Large intestine (tissue), 3 donors: ENCODE data around the gene PLEKHA5. TPM values are rescaled to one million over a fixed set of nuclear protein-coding genes. Genes with fewer than 3 reads are reported as not detected.

Experiments
- DNase-seq, 2 donors: peaks; one replicate each; pipeline versions ENCODE4 v3.0.0 to v3.0.0-alpha.2; 2013
- H3K27ac ChIP-seq: one replicate; pipeline ENCODE4 v1.5.1; 2013; ENCODE audit warnings: low read length
- H3K27me3 ChIP-seq: 2 replicates; pipeline ENCODE4 v1.6.1; 2013; ENCODE audit warnings: low read length; ENCODE audit not compliant: control insufficient read depth, insufficient read depth
- H3K36me3 ChIP-seq: 2 replicates; pipeline ENCODE4 v1.6.1; 2013; ENCODE audit warnings: low read length; ENCODE audit not compliant: control insufficient read depth, insufficient read depth
- H3K4me1 ChIP-seq: one replicate; pipeline ENCODE4 v1.6.1; 2013; ENCODE audit warnings: low read length; ENCODE audit not compliant: control insufficient read depth, insufficient read depth
- H3K4me3 ChIP-seq: one replicate; pipeline ENCODE4 v1.5.1; 2013; ENCODE audit warnings: low read length
- H3K9me3 ChIP-seq: one replicate; pipeline ENCODE4 v1.6.1; 2013; ENCODE audit warnings: mild to moderate bottlenecking, low read depth, low read length, moderate library complexity; ENCODE audit not compliant: control insufficient read depth
- WGBS: methylation state at CpG from one replicate; pipeline ENCODE4 v1.1.5; 2013; ENCODE audit warnings: low lambda C conversion rate; ENCODE audit not compliant: insufficient coverage; 5-methylcytosine and 5-hydroxymethylcytosine counted together
- polyA plus RNA-seq: library from polyadenylated mRNA; unstranded; fragments of 120-200 nt; gene quantifications from one replicate; pipeline ENCODE4 v1.2.1, GENCODE V29; 2013

Gene PLEKHA5
- polyA plus RNA-seq, 1 donor = 43.8 TPM

- no peaks in the 10 kb centered on the region for H3K9me3 ChIP-seq
- WGBS = 60% methylated on average over 1 of the region's 6 CpGs
- peaks cover 14% of the 10 kb centered on the region for H3K36me3 ChIP-seq
- H3K4me1 ChIP-seq = peaks cover 11% of the 10 kb centered on the region
- no peak overlapping the region for H3K27ac ChIP-seq
- no peaks in the 10 kb centered on the region for H3K27me3 ChIP-seq
- no peak overlapping the region for H3K4me3 ChIP-seq
- no peak for DNase-seq
These were observed 14.8 kb downstream of the PLEKHA5 start for GRCh38 chr12:19144287-19144686.

DNA sequence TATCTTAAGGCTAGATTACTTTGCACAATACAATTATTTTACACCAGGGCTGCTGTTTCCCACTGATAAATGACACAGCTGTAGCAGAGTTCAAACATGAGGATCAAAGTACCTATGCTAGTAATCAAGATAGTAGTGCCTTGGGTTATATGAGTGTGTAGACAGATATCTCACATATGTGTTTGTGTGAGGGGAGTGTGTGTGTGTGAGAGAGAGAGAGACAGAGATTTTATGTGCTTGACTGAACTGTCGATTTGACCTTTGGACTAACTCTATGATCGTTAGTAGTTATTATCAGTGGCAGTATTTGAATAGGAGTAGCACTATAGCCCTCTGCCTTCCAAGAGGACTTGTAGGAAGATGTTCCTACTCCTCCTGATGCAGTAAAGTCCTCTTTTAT is 15.5 kb downstream of the PLEKHA5 start:
- peak; percentile 84 to 92 for DNase-seq
- peaks cover 20% of the 10 kb centered on the region for H3K36me3 ChIP-seq
- peak overlapping the region; percentile 16 for H3K27ac ChIP-seq
- WGBS = 33% methylated on average over 1 of the region's 2 CpGs
- no peaks in the 10 kb centered on the region for H3K9me3 ChIP-seq
- H3K4me3 ChIP-seq = no peak overlapping the region
- H3K4me1 ChIP-seq = peaks cover 11% of the 10 kb centered on the region
- H3K27me3 ChIP-seq = no peaks in the 10 kb centered on the region

- Histone ChIP-seq H3K36me3 (peaks cover 14% of the 10 kb centered on the region), H3K9me3 (no peaks in the 10 kb centered on the region), H3K27ac (no peak overlapping the region), H3K4me1 (peaks cover 11% of the 10 kb centered on the region), H3K27me3 (no peaks in the 10 kb centered on the region), H3K4me3 (no peak overlapping the region)
- no peak for DNase-seq
These were observed 19.3 kb downstream of the PLEKHA5 start for GRCh38 chr12:19148860-19149259.

GRCh38 chr12:19150273-19150900 is 20.9 kb downstream of the PLEKHA5 start:
- H3K4me3 ChIP-seq = no peak overlapping the region
- H3K4me1 ChIP-seq = peaks cover 16% of the 10 kb centered on the region
- 100% methylated on average over 2 of the region's 2 CpGs for WGBS
- no peaks in the 10 kb centered on the region for H3K27me3 ChIP-seq
- no peak overlapping the region for H3K27ac ChIP-seq
- DNase-seq = no peak
- no peaks in the 10 kb centered on the region for H3K9me3 ChIP-seq
- peaks cover 14% of the 10 kb centered on the region for H3K36me3 ChIP-seq

DNA sequence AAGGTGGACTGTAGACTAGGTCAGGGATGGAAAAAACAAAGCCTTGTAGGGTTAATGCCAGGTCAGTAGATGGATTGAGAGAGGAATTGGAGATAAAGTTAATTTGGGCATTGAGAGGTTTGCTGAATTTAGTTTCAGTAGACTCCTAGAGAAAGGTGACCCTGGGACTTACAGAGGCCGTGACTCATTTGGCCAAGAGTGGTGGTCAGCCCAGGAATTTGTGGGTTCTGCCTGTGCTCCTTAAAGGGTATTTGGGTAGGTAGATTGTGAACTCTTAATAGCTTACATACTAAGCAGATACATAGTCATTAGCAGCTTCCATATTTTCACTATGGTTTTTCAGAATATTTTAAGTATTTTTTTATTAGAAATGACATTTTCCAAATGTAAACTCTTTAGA is 21.8 kb downstream of the PLEKHA5 start:
- Histone ChIP-seq H3K4me1 (peaks cover 15% of the 10 kb centered on the region), H3K36me3 (peaks cover 14% of the 10 kb centered on the region), H3K27ac (no peak overlapping the region), H3K4me3 (no peak overlapping the region), H3K27me3 (no peaks in the 10 kb centered on the region), H3K9me3 (no peaks in the 10 kb centered on the region)
- no CpG with 5 or more reads among the region's 1 CpG for WGBS
- no peak for DNase-seq

DNA sequence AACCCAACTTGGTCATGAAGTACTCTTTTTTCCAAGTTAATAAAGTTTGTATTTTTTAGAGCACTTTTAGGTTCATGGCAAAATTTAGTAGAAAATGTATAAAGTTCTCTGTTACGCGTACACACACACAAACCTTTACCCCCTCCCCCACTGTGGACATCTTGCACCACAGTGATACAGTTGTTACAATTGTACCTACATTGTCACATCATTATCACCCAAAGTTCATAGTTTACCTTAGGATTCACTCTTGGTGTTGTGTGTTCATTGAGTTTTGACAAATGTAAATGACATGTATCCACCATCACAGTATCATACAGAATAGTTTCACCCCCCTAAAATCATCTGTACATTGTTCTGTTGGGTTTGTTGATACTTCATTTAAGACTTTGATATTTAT is 23.9 kb downstream of the PLEKHA5 start:
- Histone ChIP-seq H3K4me1 (peaks cover 17% of the 10 kb centered on the region), H3K36me3 (peaks cover 8% of the 10 kb centered on the region), H3K9me3 (no peaks in the 10 kb centered on the region), H3K27ac (no peak overlapping the region), H3K27me3 (no peaks in the 10 kb centered on the region), H3K4me3 (no peak overlapping the region)
- no peak for DNase-seq
- WGBS = 50% methylated on average over 2 of the region's 2 CpGs

- Histone ChIP-seq H3K36me3 (peaks cover 5% of the 10 kb centered on the region), H3K27me3 (no peaks in the 10 kb centered on the region), H3K4me3 (no peak overlapping the region), H3K9me3 (no peaks in the 10 kb centered on the region), H3K4me1 (peaks cover 17% of the 10 kb centered on the region), H3K27ac (no peak overlapping the region)
- no CpG with 5 or more reads among the region's 2 CpGs for WGBS
- no peak for DNase-seq
These were observed 25.2 kb downstream of the PLEKHA5 start for GRCh38 chr12:19154686-19155085.

- peaks cover 17% of the 10 kb centered on the region for H3K4me1 ChIP-seq
- DNase-seq = no peak
- H3K4me3 ChIP-seq = no peak overlapping the region
- WGBS = 0% methylated on average over 3 of the region's 5 CpGs
- H3K36me3 ChIP-seq = no peaks in the 10 kb centered on the region
- H3K27me3 ChIP-seq = no peaks in the 10 kb centered on the region
- no peak overlapping the region for H3K27ac ChIP-seq
- no peaks in the 10 kb centered on the region for H3K9me3 ChIP-seq
These were observed 26.6 kb downstream of the PLEKHA5 start for GRCh38 chr12:19155981-19156734.

- Histone ChIP-seq H3K27me3 (no peaks in the 10 kb centered on the region), H3K9me3 (no peaks in the 10 kb centered on the region), H3K4me3 (no peak overlapping the region), H3K27ac (no peak overlapping the region), H3K36me3 (no peaks in the 10 kb centered on the region), H3K4me1 (peaks cover 20% of the 10 kb centered on the region)
- 88% methylated on average over 1 of the region's 1 CpG for WGBS
- no peak for DNase-seq
These were observed 29.4 kb downstream of the PLEKHA5 start for GRCh38 chr12:19158923-19159322.

GRCh38 chr12:19161216-19161615 is 31.7 kb downstream of the PLEKHA5 start:
- no peaks in the 10 kb centered on the region for H3K27me3 ChIP-seq
- peak; percentile 23 to 72 for DNase-seq
- H3K4me3 ChIP-seq = no peak overlapping the region
- H3K27ac ChIP-seq = peak overlapping the region; percentile 31
- WGBS = 79% methylated on average over 3 of the region's 5 CpGs
- H3K4me1 ChIP-seq = peaks cover 10% of the 10 kb centered on the region
- no peaks in the 10 kb centered on the region for H3K9me3 ChIP-seq
- H3K36me3 ChIP-seq = no peaks in the 10 kb centered on the region

GRCh38 chr12:19165451-19165850 is 35.9 kb downstream of the PLEKHA5 start:
- H3K9me3 ChIP-seq = no peaks in the 10 kb centered on the region
- peak overlapping the region; percentile 4 for H3K27ac ChIP-seq

More at GRCh38 chr12:19165451-19165850, 35.9 kb downstream of the PLEKHA5 start:
- Histone ChIP-seq H3K4me3 (no peak overlapping the region), H3K27me3 (no peaks in the 10 kb centered on the region), H3K4me1 (peaks cover 10% of the 10 kb centered on the region), H3K36me3 (no peaks in the 10 kb centered on the region)
- DNase-seq = peak; percentile 56 to 78
- no CpG with 5 or more reads among the region's 2 CpGs for WGBS
